ENCODE data around the gene SPATS2L. TPM values are rescaled to one million over a fixed set of nuclear protein-coding genes. Genes with fewer than 3 reads are reported as not detected.

The SPATS2L gene
- total RNA-seq, 1 donor from 2014 or later, result 36.6 TPM

- Histone ChIP-seq H3K27me3 (no peaks in the 10 kb centered on the region), H3K9me3 (no peaks in the 10 kb centered on the region), H3K36me3 (no peaks in the 10 kb centered on the region), H3K4me3 (no peak overlapping the region), H3K27ac (no peak overlapping the region), H3K4me1 (peaks cover 6 to 20% of the 10 kb centered on the region in 2 donors)
- no peak for DNase-seq (ENCODE audit: low spot score in 2 of 2)
- TF ChIP-seq CTCF (IDR thresholded peaks at IDR 0.05), result no peak
- intact Hi-C loops (cut with DNase I), result loop anchor here (2.0 kb wide), 1 partner anchor 45 kb away; the partner anchor contains the start of gene SPATS2L
Measured at GRCh38 chr2:200351815-200352214, 45.3 kb downstream of the SPATS2L start.

DNA sequence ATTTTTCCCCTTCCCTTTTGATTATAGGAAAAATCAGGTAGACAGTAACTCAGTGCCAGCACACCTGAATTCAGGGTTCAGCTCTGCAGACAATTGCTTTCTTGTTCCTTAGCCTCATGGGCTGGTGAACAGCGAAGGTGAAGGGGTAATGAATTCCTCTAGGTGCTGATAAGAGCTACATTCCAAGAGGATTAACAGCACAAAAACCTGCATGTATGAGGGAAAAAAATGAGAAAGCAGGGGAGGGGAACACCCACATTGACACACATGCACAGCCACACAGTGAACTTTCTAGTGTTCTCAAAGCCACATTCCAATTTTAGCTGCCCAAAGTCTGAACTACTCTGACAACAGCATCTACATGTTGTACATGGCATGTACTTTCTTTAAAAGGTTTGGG lies 46.1 kb downstream of the SPATS2L start:
- H3K4me1 ChIP-seq, result peaks cover 6 to 27% of the 10 kb centered on the region in 2 donors
- intact Hi-C loops (cut with DNase I), result loop anchor here (2.0 kb wide), 1 partner anchor 46 kb away; the partner anchor contains the start of gene SPATS2L

GRCh38 chr2:200353120-200353519 lies 46.6 kb downstream of the SPATS2L start:
- peak overlapping the region in 1 of 2 donors; percentile 25 for H3K4me3 ChIP-seq
- peaks cover 6 to 32% of the 10 kb centered on the region in 2 donors for H3K4me1 ChIP-seq
- no peaks in the 10 kb centered on the region for H3K9me3 ChIP-seq
- no peak for TF ChIP-seq CTCF (IDR thresholded peaks at IDR 0.05)
- intact Hi-C loops (cut with DNase I), result loop anchor here (2.0 kb wide), 1 partner anchor 46 kb away; the partner anchor contains the start of gene SPATS2L
- DNase-seq (ENCODE audit: low spot score in 2 of 2), result no peak
- peak overlapping the region; percentile 79 to 80 for H3K27ac ChIP-seq
- H3K36me3 ChIP-seq, result no peaks in the 10 kb centered on the region
- H3K27me3 ChIP-seq, result no peaks in the 10 kb centered on the region

More for the DNA sequence above, 46.1 kb downstream of the SPATS2L start:
- Histone ChIP-seq H3K36me3 (no peaks in the 10 kb centered on the region), H3K9me3 (no peaks in the 10 kb centered on the region), H3K27me3 (no peaks in the 10 kb centered on the region), H3K27ac (peak overlapping the region; percentile 79 to 80), H3K4me3 (peak overlapping the region in 1 of 2 donors; percentile 25)
- TF ChIP-seq CTCF (IDR thresholded peaks at IDR 0.05), result no peak
- no peak for DNase-seq (ENCODE audit: low spot score in 2 of 2)

GRCh38 chr2:200353874-200354273 lies 47.4 kb downstream of the SPATS2L start:
- intact Hi-C loops (cut with DNase I), result loop anchor here (2.0 kb wide), 1 partner anchor 47 kb away; the partner anchor contains the start of gene SPATS2L
- TF ChIP-seq CTCF (IDR thresholded peaks at IDR 0.05), result no peak
- DNase-seq (ENCODE audit: low spot score in 2 of 2), result no peak
- H3K27me3 ChIP-seq, result no peaks in the 10 kb centered on the region
- peaks cover 6 to 37% of the 10 kb centered on the region in 2 donors for H3K4me1 ChIP-seq
- peak overlapping the region; percentile 79 to 80 for H3K27ac ChIP-seq
- no peaks in the 10 kb centered on the region for H3K9me3 ChIP-seq
- no peaks in the 10 kb centered on the region for H3K36me3 ChIP-seq
- H3K4me3 ChIP-seq, result no peak overlapping the region

DNA sequence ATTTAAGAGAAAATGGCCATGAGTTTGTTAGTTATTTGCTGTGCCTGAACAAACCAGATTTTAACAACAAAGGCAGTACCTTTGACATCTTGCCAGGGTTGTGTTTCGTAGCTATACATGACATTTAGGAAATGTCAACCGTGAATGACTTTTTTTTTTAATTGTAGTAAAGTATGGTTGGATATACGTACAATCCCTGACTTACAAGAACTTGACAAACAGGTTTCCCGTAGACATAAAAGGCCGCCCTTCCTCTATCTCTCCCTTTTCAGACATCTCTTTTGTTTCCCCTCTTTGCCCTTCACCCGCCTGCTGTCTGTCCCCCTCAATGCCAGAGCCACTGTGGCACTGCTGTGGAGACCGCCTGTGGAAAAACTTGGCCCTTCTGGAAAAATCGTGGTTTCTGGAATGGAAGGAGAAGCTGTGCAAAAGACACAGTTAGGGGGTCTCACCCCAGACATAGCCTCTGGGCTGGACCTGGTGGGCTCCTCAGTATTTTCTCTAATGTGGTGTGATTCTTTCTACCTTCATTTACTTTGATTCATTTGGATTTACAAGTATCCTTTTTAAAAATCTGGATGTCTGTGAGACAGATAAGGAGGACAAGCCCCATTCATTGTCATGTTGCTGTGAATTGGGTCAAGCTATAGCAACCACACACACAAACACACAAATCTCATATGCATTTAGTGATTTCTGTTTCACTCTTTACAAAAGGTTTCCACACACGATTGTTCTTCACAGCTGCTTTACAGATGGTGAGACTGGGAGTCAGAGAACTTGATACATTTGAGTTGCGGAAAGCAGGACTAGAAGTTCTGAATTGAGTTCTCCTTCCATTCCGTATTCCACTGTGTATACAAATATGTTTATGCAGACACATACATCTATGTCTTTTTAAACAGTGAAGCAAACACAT lies 48.6 kb downstream of the SPATS2L start:
- Histone ChIP-seq H3K27me3 (no peaks in the 10 kb centered on the region), H3K4me1 (peaks cover 6 to 37% of the 10 kb centered on the region in 2 donors)
- intact Hi-C loops (cut with DNase I), result no loop called here

More for the DNA sequence above, 48.6 kb downstream of the SPATS2L start:
- Histone ChIP-seq H3K9me3 (no peaks in the 10 kb centered on the region), H3K36me3 (no peaks in the 10 kb centered on the region), H3K4me3 (no peak overlapping the region), H3K27ac (no peak overlapping the region)
- no peak for DNase-seq (ENCODE audit: low spot score in 2 of 2)
- TF ChIP-seq CTCF (IDR thresholded peaks at IDR 0.05), result no peak
